Activated CD8-positive, alpha-beta memory T cell treated with anti-CD3 and anti-CD28 coated beads, Interleukin-2, amount 10 ng/mL, durations not matched to agents 7 days and 5 days (primary cell): Measurements from ENCODE around the gene RFTN1. TPM values are rescaled to one million over a fixed set of nuclear protein-coding genes. Genes with fewer than 3 reads are reported as not detected.

ENCODE experiments used
- ATAC-seq: fragments of 150-1000 bp; cut with Tn5 transposase; one replicate; pipeline ENCODE4 v1.10.0; 2021; ENCODE audit warnings: moderate library complexity
- CTCF ChIA-PET: fragments of 350-600 bp; sonication (Branson Sonifier 250); formaldehyde crosslinking; loops from one replicate; lab custom pipeline; 2021; ENCODE audit warnings: antibody characterized with exemption; lab: Charles Lee
- DNase-seq: peaks from one replicate; pipeline ENCODE4 v3.0.0-alpha.2; 2020
- H3K27ac Mint-ChIP-seq: one replicate; pipeline ENCODE4 v1.8.0; 2021; ENCODE audit warnings: mild to moderate bottlenecking, mixed read lengths
- H3K27me3 Mint-ChIP-seq: one replicate; pipeline ENCODE4 v1.8.0; 2021; ENCODE audit warnings: mixed read lengths
- H3K36me3 Mint-ChIP-seq: one replicate; pipeline ENCODE4 v1.8.0; 2021; ENCODE audit warnings: mild to moderate bottlenecking, mixed read lengths
- H3K4me1 Mint-ChIP-seq: one replicate; pipeline ENCODE4 v1.8.0; 2021; ENCODE audit warnings: mixed read lengths
- H3K4me3 Mint-ChIP-seq: one replicate; pipeline ENCODE4 v1.8.0; 2021; ENCODE audit warnings: mild to moderate bottlenecking, moderate library complexity, mixed read lengths
- H3K9me3 Mint-ChIP-seq: one replicate; pipeline ENCODE4 v1.8.0; 2022; ENCODE audit warnings: low read depth, mixed read lengths
- total RNA-seq, 2 experiments: library from RNA; stranded (reverse); gene quantifications; one replicate each; pipeline ENCODE4 v1.2.3, GENCODE V29; 2021

Gene RFTN1
- total RNA-seq, 2 experiments from 2014 or later: 78.0 to 96.7 TPM

- Mint-ChIP-seq H3K4me3 (peak overlapping the region; percentile 90), H3K4me1 (peaks cover 51% of the 10 kb centered on the region), H3K36me3 (peaks cover 69% of the 10 kb centered on the region), H3K27ac (peak overlapping the region; percentile 96), H3K9me3 (no peaks in the 10 kb centered on the region), H3K27me3 (no peaks in the 10 kb centered on the region)
- peak; percentile 89 for ATAC-seq
- DNase-seq: peak; percentile 87
- CTCF ChIA-PET: interaction anchor here (1.0 to 4.9 kb wide), 14 partner anchors 9 to 265 kb away, joined by 3 to 33 read pairs (median 4); partner anchors contain the start of genes DPH3 and OXNAD1
Measured at GRCh38 chr3:16286161-16286560, 227.3 kb downstream of the RFTN1 start.

GRCh38 chr3:16284633-16285032, 228.9 kb downstream of the RFTN1 start:
- H3K27ac Mint-ChIP-seq: peak overlapping the region; percentile 96
- CTCF ChIA-PET: interaction anchor here (1.0 to 4.9 kb wide), 6 partner anchors 9 to 242 kb away, joined by 3 to 33 read pairs (median 4); partner anchors contain the start of genes DPH3 and OXNAD1
- ATAC-seq (no peak), DNase-seq (no peak)
- H3K4me3 Mint-ChIP-seq: no peak overlapping the region
- peaks cover 66% of the 10 kb centered on the region for H3K36me3 Mint-ChIP-seq
- H3K27me3 Mint-ChIP-seq: no peaks in the 10 kb centered on the region
- H3K4me1 Mint-ChIP-seq: peaks cover 38% of the 10 kb centered on the region
- no peaks in the 10 kb centered on the region for H3K9me3 Mint-ChIP-seq

- peaks cover 14% of the 10 kb centered on the region for H3K4me1 Mint-ChIP-seq
Measured at GRCh38 chr3:16280671-16281070, 232.8 kb downstream of the RFTN1 start.

GRCh38 chr3:16279010-16279801, 234.3 kb downstream of the RFTN1 start:
- peaks cover 31% of the 10 kb centered on the region for H3K36me3 Mint-ChIP-seq
- H3K27me3 Mint-ChIP-seq: no peaks in the 10 kb centered on the region
- ATAC-seq (no peak), DNase-seq (no peak)
- CTCF ChIA-PET: interaction anchor here (1.5 to 2.8 kb wide), 3 partner anchors 11 to 41 kb away, joined by 3 to 23 read pairs (median 9); partner anchors contain the start of genes DPH3 and OXNAD1
- no peak overlapping the region for H3K27ac Mint-ChIP-seq
- no peak overlapping the region for H3K4me3 Mint-ChIP-seq
- no peaks in the 10 kb centered on the region for H3K9me3 Mint-ChIP-seq
- no peaks in the 10 kb centered on the region for H3K4me1 Mint-ChIP-seq

More at GRCh38 chr3:16280671-16281070, 232.8 kb downstream of the RFTN1 start:
- no peak overlapping the region for H3K4me3 Mint-ChIP-seq
- no peak for DNase-seq
- CTCF ChIA-PET: interaction anchor here (2.8 kb wide), 1 partner anchor 12 kb away, joined by 23 read pairs; no protein-coding TSS in a partner anchor
- H3K27me3 Mint-ChIP-seq: no peaks in the 10 kb centered on the region
- H3K27ac Mint-ChIP-seq: no peak overlapping the region
- no peak for ATAC-seq
- no peaks in the 10 kb centered on the region for H3K9me3 Mint-ChIP-seq
- H3K36me3 Mint-ChIP-seq: peaks cover 40% of the 10 kb centered on the region

- H3K27me3 Mint-ChIP-seq: no peaks in the 10 kb centered on the region
- no peak for ATAC-seq
- H3K36me3 Mint-ChIP-seq: peaks cover 20% of the 10 kb centered on the region
- H3K4me1 Mint-ChIP-seq: no peaks in the 10 kb centered on the region
- H3K9me3 Mint-ChIP-seq: no peaks in the 10 kb centered on the region
- no peak for DNase-seq
- H3K4me3 Mint-ChIP-seq: no peak overlapping the region
- CTCF ChIA-PET: interaction anchor here (0.7 to 2.4 kb wide), 5 partner anchors 13 to 42 kb away, joined by 3 to 9 read pairs (median 3); partner anchors contain the start of genes DPH3 and OXNAD1
- H3K27ac Mint-ChIP-seq: no peak overlapping the region
Measured at GRCh38 chr3:16277471-16277870, 236.0 kb downstream of the RFTN1 start.

GRCh38 chr3:16273867-16274266, 239.6 kb downstream of the RFTN1 start:
- Mint-ChIP-seq H3K4me1 (peaks cover 7% of the 10 kb centered on the region), H3K27me3 (no peaks in the 10 kb centered on the region), H3K9me3 (no peaks in the 10 kb centered on the region), H3K27ac (no peak overlapping the region), H3K4me3 (no peak overlapping the region), H3K36me3 (peaks cover 25% of the 10 kb centered on the region)
- CTCF ChIA-PET: interaction anchor here (0.9 to 1.0 kb wide), 3 partner anchors 26 to 45 kb away, joined by 3 read pairs; no protein-coding TSS in a partner anchor
- no peak for ATAC-seq
- DNase-seq: no peak

GRCh38 chr3:16272588-16272987, 240.9 kb downstream of the RFTN1 start:
- Mint-ChIP-seq H3K36me3 (peaks cover 23% of the 10 kb centered on the region), H3K4me3 (no peak overlapping the region), H3K27ac (no peak overlapping the region), H3K27me3 (no peaks in the 10 kb centered on the region), H3K9me3 (no peaks in the 10 kb centered on the region), H3K4me1 (peaks cover 14% of the 10 kb centered on the region)
- ATAC-seq (no peak), DNase-seq (no peak)
- CTCF ChIA-PET: interaction anchor here (0.7 to 1.8 kb wide), 5 partner anchors 11 to 275 kb away, joined by 3 to 5 read pairs (median 4); no protein-coding TSS in a partner anchor

GRCh38 chr3:16270855-16271254, 242.6 kb downstream of the RFTN1 start:
- H3K27ac Mint-ChIP-seq: no peak overlapping the region
- no peak overlapping the region for H3K4me3 Mint-ChIP-seq
- CTCF ChIA-PET: interaction anchor here (1.8 to 7.7 kb wide), 2 partner anchors 48 to 276 kb away, joined by 5 to 58 read pairs; no protein-coding TSS in a partner anchor
- no peaks in the 10 kb centered on the region for H3K9me3 Mint-ChIP-seq
- DNase-seq: no peak
- H3K27me3 Mint-ChIP-seq: no peaks in the 10 kb centered on the region
- H3K36me3 Mint-ChIP-seq: peaks cover 20% of the 10 kb centered on the region
- H3K4me1 Mint-ChIP-seq: peaks cover 30% of the 10 kb centered on the region
- no peak for ATAC-seq

- ATAC-seq (no peak), DNase-seq (no peak)
- H3K36me3 Mint-ChIP-seq: peaks cover 14% of the 10 kb centered on the region
- CTCF ChIA-PET: interaction anchor here (1.5 to 7.7 kb wide), 8 partner anchors 14 to 284 kb away, joined by 4 to 58 read pairs (median 18); no protein-coding TSS in a partner anchor
- peak overlapping the region; percentile 21 for H3K4me3 Mint-ChIP-seq
- H3K4me1 Mint-ChIP-seq: peaks cover 38% of the 10 kb centered on the region
- no peaks in the 10 kb centered on the region for H3K9me3 Mint-ChIP-seq
- peak overlapping the region; percentile 18 for H3K27ac Mint-ChIP-seq
- H3K27me3 Mint-ChIP-seq: no peaks in the 10 kb centered on the region
Measured at GRCh38 chr3:16266714-16267113, 246.8 kb downstream of the RFTN1 start.

Other genes starting within 250 kb of the RFTN1 start
- gene DPH3, start 248.8 kb downstream of the RFTN1 start, total RNA-seq: 10 to 100 TPM; 13.9 to 23.8 TPM
- gene OXNAD1, start 248.5 kb downstream of the RFTN1 start, total RNA-seq: 10 to 100 TPM; 44.9 to 47.4 TPM
- gene DAZL, start 91.7 kb upstream of the RFTN1 start, total RNA-seq: under 1 TPM in 1 of 2 experiments, not detected in 1; 0.07 TPM